ENCODE measurements around the gene DSCAML1. TPM values are rescaled to one million over a fixed set of nuclear protein-coding genes. Genes with fewer than 3 reads are reported as not detected.

Gene DSCAML1
- total RNA-seq, 1 donor from 2014 or later = 0.16 TPM

DNA sequence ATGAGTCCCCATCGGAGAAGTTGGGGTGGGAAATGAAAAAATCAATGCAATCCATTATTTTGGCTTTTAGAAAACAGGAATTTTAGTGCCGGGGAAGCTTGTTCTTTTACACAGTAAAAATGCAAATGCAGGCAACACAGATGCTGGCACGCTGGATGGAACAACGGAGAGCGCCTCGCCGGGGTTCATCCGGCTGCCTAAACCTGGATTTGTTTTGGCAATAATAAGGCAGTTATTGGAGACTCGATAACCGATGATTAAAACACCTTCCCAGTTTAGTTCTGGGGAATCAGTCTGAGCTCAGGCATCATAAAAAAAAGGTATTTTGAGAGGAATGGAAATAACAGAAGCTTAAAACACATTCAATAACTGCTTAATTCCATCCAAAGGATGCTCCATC, 2.9 kb downstream of the DSCAML1 start:
- no peaks in the 10 kb centered on the region for H3K79me2 ChIP-seq (ENCODE audit: insufficient read depth, low read length)
- H4K20me1 ChIP-seq (ENCODE audit: insufficient read depth, low read length) = no peaks in the 10 kb centered on the region
- Mint-ChIP-seq H3K9me3 (ENCODE audit: unreplicated experiment) (no peaks in the 10 kb centered on the region), H3K36me3 (ENCODE audit: low read depth, unreplicated experiment) (no peaks in the 10 kb centered on the region), H3K27me3 (ENCODE audit: low read depth, unreplicated experiment) (peaks cover 85% of the 10 kb centered on the region), H3K27ac (ENCODE audit: unreplicated experiment) (no peak overlapping the region), H3K4me3 (ENCODE audit: unreplicated experiment) (no peak overlapping the region), H3K4me1 (ENCODE audit: low read depth, unreplicated experiment) (no peaks in the 10 kb centered on the region)
- no peak for TF ChIP-seq EZH2 (IDR thresholded peaks at IDR 0.05; ENCODE audit: insufficient read depth, low read length)
- TF ChIP-seq, protein P1, sequence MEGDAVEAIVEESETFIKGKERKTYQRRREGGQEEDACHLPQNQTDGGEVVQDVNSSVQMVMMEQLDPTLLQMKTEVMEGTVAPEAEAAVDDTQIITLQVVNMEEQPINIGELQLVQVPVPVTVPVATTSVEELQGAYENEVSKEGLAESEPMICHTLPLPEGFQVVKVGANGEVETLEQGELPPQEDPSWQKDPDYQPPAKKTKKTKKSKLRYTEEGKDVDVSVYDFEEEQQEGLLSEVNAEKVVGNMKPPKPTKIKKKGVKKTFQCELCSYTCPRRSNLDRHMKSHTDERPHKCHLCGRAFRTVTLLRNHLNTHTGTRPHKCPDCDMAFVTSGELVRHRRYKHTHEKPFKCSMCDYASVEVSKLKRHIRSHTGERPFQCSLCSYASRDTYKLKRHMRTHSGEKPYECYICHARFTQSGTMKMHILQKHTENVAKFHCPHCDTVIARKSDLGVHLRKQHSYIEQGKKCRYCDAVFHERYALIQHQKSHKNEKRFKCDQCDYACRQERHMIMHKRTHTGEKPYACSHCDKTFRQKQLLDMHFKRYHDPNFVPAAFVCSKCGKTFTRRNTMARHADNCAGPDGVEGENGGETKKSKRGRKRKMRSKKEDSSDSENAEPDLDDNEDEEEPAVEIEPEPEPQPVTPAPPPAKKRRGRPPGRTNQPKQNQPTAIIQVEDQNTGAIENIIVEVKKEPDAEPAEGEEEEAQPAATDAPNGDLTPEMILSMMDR (IDR thresholded peaks at IDR 0.05; ENCODE audit: insufficient read depth, low read depth, low read length) = no peak
- H3K9ac ChIP-seq (ENCODE audit: low read length) = no peak overlapping the region
- H3K4me1 ChIP-seq (ENCODE audit: insufficient read depth, low read length) = no peaks in the 10 kb centered on the region
- no peak for FAIRE-seq
- no peaks in the 10 kb centered on the region for H3K36me3 ChIP-seq (ENCODE audit: insufficient read depth, low read length)
- no peak overlapping the region for H3K4me2 ChIP-seq (ENCODE audit: low read length)
- peaks cover 47% of the 10 kb centered on the region for H3K27me3 ChIP-seq (ENCODE audit: insufficient read depth, low read length)
- no peaks in the 10 kb centered on the region for H3K9me3 ChIP-seq (ENCODE audit: insufficient read depth, low read depth, low read length)
- no peak overlapping the region for H2AFZ ChIP-seq (ENCODE audit: low read depth, low read length)
- H3K27ac ChIP-seq (ENCODE audit: low read depth, low read length) = no peak overlapping the region
- DNase-seq (ENCODE audit: low read depth) = no peak
- H3K4me3 ChIP-seq (ENCODE audit: insufficient read depth, low read depth, low read length) = no peak overlapping the region

DNA sequence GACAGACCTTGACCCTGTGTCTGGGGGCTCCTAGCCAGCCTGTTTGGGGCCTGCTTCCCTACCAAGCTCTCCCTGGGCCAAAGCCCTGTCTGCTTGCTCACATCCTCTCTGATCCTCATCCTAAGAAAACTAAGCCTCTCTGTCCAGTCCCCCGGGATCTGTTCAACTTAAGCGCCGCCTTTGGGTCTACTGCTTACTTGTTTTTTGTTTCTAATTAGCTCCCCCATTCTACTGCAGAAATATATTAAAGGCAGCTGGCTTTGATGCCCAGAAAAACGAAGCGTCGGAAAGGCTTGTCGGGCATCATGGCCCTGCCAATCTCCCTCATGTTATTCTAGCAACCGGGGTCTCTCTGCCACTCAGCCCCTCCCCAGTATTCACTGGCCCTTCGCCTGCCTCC, 3.4 kb downstream of the DSCAML1 start:
- H3K9ac ChIP-seq (ENCODE audit: low read length) = no peak overlapping the region
- H3K4me2 ChIP-seq (ENCODE audit: low read length) = no peak overlapping the region
- Mint-ChIP-seq H3K36me3 (ENCODE audit: low read depth, unreplicated experiment) (no peaks in the 10 kb centered on the region), H3K27ac (ENCODE audit: unreplicated experiment) (no peak overlapping the region), H3K9me3 (ENCODE audit: unreplicated experiment) (no peaks in the 10 kb centered on the region), H3K27me3 (ENCODE audit: low read depth, unreplicated experiment) (peaks cover 85% of the 10 kb centered on the region), H3K4me1 (ENCODE audit: low read depth, unreplicated experiment) (no peaks in the 10 kb centered on the region), H3K4me3 (ENCODE audit: unreplicated experiment) (no peak overlapping the region)
- FAIRE-seq = no peak
- no peaks in the 10 kb centered on the region for H3K79me2 ChIP-seq (ENCODE audit: insufficient read depth, low read length)
- H2AFZ ChIP-seq (ENCODE audit: low read depth, low read length) = no peak overlapping the region
- no peaks in the 10 kb centered on the region for H3K4me1 ChIP-seq (ENCODE audit: insufficient read depth, low read length)
- no peak overlapping the region for H3K27ac ChIP-seq (ENCODE audit: low read depth, low read length)
- no peak overlapping the region for H3K4me3 ChIP-seq (ENCODE audit: insufficient read depth, low read depth, low read length)
- TF ChIP-seq, protein P1 (IDR thresholded peaks at IDR 0.05; ENCODE audit: insufficient read depth, low read depth, low read length) = no peak
- TF ChIP-seq EZH2 (IDR thresholded peaks at IDR 0.05; ENCODE audit: insufficient read depth, low read length) = no peak
- no peaks in the 10 kb centered on the region for H4K20me1 ChIP-seq (ENCODE audit: insufficient read depth, low read length)
- H3K9me3 ChIP-seq (ENCODE audit: insufficient read depth, low read depth, low read length) = no peaks in the 10 kb centered on the region
- H3K27me3 ChIP-seq (ENCODE audit: insufficient read depth, low read length) = peaks cover 42% of the 10 kb centered on the region
- no peaks in the 10 kb centered on the region for H3K36me3 ChIP-seq (ENCODE audit: insufficient read depth, low read length)
- DNase-seq (ENCODE audit: low read depth) = no peak

DNA sequence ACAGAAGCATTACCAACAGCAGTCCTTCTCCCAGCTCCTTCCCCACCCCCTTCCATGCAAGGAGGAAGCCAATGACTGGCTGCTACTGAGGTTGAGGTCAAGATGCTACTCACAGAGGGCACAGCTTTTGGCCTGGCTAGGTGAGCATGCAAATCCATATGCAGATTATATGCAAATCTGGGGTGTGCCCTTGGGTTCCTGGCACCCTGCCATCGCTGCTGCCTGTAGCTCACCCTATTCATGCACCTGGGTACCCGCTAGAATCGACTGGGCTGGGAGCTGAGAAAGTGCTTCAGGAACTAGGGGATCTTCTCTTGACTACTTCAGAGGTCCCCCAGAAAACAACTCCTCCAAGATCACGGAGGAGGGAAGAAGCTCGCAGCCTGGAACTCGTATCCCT, 4.0 kb downstream of the DSCAML1 start:
- Mint-ChIP-seq H3K36me3 (ENCODE audit: low read depth, unreplicated experiment) (no peaks in the 10 kb centered on the region), H3K4me3 (ENCODE audit: unreplicated experiment) (no peak overlapping the region), H3K27ac (ENCODE audit: unreplicated experiment) (no peak overlapping the region), H3K4me1 (ENCODE audit: low read depth, unreplicated experiment) (no peaks in the 10 kb centered on the region), H3K9me3 (ENCODE audit: unreplicated experiment) (no peaks in the 10 kb centered on the region), H3K27me3 (ENCODE audit: low read depth, unreplicated experiment) (peaks cover 86% of the 10 kb centered on the region)
- no peak overlapping the region for H3K4me2 ChIP-seq (ENCODE audit: low read length)
- no peaks in the 10 kb centered on the region for H3K9me3 ChIP-seq (ENCODE audit: insufficient read depth, low read depth, low read length)
- H4K20me1 ChIP-seq (ENCODE audit: insufficient read depth, low read length) = no peaks in the 10 kb centered on the region
- H2AFZ ChIP-seq (ENCODE audit: low read depth, low read length) = no peak overlapping the region
- no peak overlapping the region for H3K27ac ChIP-seq (ENCODE audit: low read depth, low read length)
- no peaks in the 10 kb centered on the region for H3K79me2 ChIP-seq (ENCODE audit: insufficient read depth, low read length)
- no peak overlapping the region for H3K9ac ChIP-seq (ENCODE audit: low read length)
- no peaks in the 10 kb centered on the region for H3K4me1 ChIP-seq (ENCODE audit: insufficient read depth, low read length)
- TF ChIP-seq, protein P1 (IDR thresholded peaks at IDR 0.05; ENCODE audit: insufficient read depth, low read depth, low read length) = no peak
- no peak for TF ChIP-seq EZH2 (IDR thresholded peaks at IDR 0.05; ENCODE audit: insufficient read depth, low read length)
- peaks cover 37% of the 10 kb centered on the region for H3K27me3 ChIP-seq (ENCODE audit: insufficient read depth, low read length)
- FAIRE-seq = no peak
- DNase-seq (ENCODE audit: low read depth) = no peak
- H3K36me3 ChIP-seq (ENCODE audit: insufficient read depth, low read length) = no peaks in the 10 kb centered on the region
- no peak overlapping the region for H3K4me3 ChIP-seq (ENCODE audit: insufficient read depth, low read depth, low read length)
